Measurements from ENCODE around the gene RASGRF2.

Gene RASGRF2

DNA sequence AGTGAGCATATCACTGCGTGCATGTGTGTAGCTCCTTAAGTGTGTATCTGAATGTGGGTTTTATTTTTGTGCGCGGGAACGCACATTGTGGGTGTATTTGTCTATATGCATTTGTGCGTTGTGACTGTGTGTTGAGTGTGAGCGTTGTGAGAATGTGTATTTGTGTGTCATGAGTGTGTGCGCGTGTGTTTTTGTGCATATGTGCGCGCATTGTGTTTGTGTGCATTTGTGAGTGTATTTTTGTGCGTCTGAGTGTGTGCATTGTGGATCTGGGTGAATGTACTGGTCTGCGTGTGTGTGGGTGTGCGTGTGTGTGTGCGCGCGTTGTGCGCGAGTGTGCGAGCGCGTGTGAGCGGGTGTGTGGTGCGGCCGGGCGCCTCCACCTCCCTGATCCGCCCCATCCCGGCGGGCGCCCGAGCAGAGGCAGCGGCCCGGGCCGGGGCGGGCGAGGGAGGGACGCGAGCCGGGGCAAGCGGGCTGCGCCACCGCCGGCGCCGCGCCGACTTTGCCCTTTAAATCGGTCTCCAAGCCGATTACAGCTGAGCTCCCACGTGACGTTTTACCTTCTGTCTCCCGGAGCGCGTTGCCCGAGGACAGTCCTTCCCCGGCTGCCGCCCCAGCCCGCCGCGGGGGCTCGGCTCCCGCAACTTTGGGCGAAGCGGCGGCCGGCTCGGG, at the start of gene RASGRF2:
TSS of gene RASGRF2 (plus strand) at position 596 of the 675 bp plus-strand sequence. CDS start 376 bp downstream, outside the sequence.
- TF ChIP-seq GATA1 (IDR thresholded peaks at IDR 0.05; ENCODE audit: low read depth, low read length) (no peak), POLR2A (IDR thresholded peaks at IDR 0.05; ENCODE audit: low read length) (no peak)
- peak in 1 of 2 experiments; percentile 7 for DNase-seq

- no peak for TF ChIP-seq GATA1 (IDR thresholded peaks at IDR 0.05; ENCODE audit: low read depth, low read length)
- TF ChIP-seq POLR2A (IDR thresholded peaks at IDR 0.05; ENCODE audit: low read length), result no peak
- DNase-seq, result no peak
These were observed 47.7 kb upstream of the RASGRF2 start for GRCh38 chr5:80912479-80912878.

- no peak for DNase-seq
- TF ChIP-seq POLR2A (IDR thresholded peaks at IDR 0.05; ENCODE audit: low read length), result no peak
- no peak for TF ChIP-seq GATA1 (IDR thresholded peaks at IDR 0.05; ENCODE audit: low read depth, low read length)
These were observed 44.4 kb upstream of the RASGRF2 start for GRCh38 chr5:80915716-80916115.

- no peak for DNase-seq
- TF ChIP-seq GATA1 (IDR thresholded peaks at IDR 0.05; ENCODE audit: low read depth, low read length), result no peak
- no peak for TF ChIP-seq POLR2A (IDR thresholded peaks at IDR 0.05; ENCODE audit: low read length)
These were observed 43.5 kb upstream of the RASGRF2 start for GRCh38 chr5:80916676-80917075.

DNA sequence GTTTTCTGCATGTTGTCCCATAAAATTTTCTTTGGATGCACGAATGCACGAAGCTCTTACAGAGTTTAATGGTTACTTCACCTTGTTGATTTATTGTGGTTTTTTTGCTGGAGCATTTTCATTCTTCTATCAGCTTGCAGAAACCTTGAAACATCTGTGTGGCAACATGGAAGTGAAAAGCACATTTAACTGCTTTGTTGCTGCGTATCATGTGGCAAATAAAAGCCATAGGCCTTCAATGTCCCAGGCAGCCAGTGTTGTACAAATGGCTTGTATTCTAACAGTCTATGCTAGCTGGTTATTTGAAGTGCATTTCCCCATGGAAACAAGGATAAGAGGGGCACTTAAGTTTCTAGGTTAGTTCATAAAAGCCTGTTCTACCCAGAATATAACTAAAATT, 42.5 kb upstream of the RASGRF2 start:
- TF ChIP-seq GATA1 (IDR thresholded peaks at IDR 0.05; ENCODE audit: low read depth, low read length), result no peak
- no peak for TF ChIP-seq POLR2A (IDR thresholded peaks at IDR 0.05; ENCODE audit: low read length)
- no peak for DNase-seq

DNA sequence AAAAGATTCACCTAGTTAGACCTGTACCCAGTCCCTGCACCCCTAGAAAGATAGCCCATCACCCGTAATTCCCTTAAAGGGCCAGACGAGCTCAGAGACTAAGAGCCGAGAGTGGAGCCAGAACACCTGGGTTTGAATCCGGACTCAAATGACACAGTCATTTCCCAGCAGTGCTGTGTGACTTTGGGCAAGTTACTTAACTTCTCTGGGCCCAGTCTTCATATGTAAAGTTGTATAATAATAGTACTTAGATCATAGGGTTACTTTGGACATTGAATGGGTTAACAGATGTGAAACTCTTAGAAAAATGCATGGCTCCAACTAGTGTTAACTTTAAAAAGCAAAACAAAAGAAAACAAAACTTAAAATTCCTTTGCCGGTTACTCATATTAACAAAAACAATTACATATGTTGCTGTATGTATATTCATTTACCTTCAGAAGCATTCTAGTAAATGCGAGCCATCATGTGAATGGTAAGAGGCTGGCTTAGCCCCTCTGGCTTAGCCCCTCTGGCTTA, 40.4 kb upstream of the RASGRF2 start:
- no peak for TF ChIP-seq POLR2A (IDR thresholded peaks at IDR 0.05; ENCODE audit: low read length)
- TF ChIP-seq GATA1 (IDR thresholded peaks at IDR 0.05; ENCODE audit: low read depth, low read length), result no peak
- DNase-seq, result no peak

- DNase-seq, result no peak
- TF ChIP-seq POLR2A (IDR thresholded peaks at IDR 0.05; ENCODE audit: low read length) (no peak), GATA1 (IDR thresholded peaks at IDR 0.05; ENCODE audit: low read depth, low read length) (no peak)
These were observed 39.8 kb upstream of the RASGRF2 start for GRCh38 chr5:80920333-80920732.

- TF ChIP-seq GATA1 (IDR thresholded peaks at IDR 0.05; ENCODE audit: low read depth, low read length) (no peak), POLR2A (IDR thresholded peaks at IDR 0.05; ENCODE audit: low read length) (no peak)
- DNase-seq, result no peak
These were observed 39.1 kb upstream of the RASGRF2 start for GRCh38 chr5:80921026-80921425.

- TF ChIP-seq POLR2A (IDR thresholded peaks at IDR 0.05; ENCODE audit: low read length), result no peak
- DNase-seq, result no peak
These were observed 34.2 kb upstream of the RASGRF2 start for GRCh38 chr5:80925931-80926330.

DNA sequence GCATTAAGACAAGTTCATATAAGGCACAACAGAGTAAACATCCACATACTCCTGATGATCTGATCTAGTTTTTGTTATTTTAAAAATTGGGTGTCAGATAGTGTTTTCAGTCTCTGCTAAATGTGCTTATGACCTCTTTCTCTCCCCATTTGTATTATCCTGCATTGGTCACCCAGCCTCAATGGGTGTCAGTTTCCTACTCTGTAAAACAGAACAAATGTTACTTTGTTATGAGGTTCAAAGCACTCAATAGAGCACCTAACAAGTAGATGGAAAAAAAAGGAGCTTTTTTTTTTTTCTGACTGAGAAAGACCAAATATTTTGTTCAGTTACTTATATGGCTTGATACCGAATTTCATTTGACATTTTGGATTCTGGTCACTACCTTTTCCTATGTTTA, 33.6 kb upstream of the RASGRF2 start:
- no peak for DNase-seq
- TF ChIP-seq POLR2A (IDR thresholded peaks at IDR 0.05; ENCODE audit: low read length) (no peak), GATA1 (IDR thresholded peaks at IDR 0.05; ENCODE audit: low read depth, low read length) (no peak)

DNA sequence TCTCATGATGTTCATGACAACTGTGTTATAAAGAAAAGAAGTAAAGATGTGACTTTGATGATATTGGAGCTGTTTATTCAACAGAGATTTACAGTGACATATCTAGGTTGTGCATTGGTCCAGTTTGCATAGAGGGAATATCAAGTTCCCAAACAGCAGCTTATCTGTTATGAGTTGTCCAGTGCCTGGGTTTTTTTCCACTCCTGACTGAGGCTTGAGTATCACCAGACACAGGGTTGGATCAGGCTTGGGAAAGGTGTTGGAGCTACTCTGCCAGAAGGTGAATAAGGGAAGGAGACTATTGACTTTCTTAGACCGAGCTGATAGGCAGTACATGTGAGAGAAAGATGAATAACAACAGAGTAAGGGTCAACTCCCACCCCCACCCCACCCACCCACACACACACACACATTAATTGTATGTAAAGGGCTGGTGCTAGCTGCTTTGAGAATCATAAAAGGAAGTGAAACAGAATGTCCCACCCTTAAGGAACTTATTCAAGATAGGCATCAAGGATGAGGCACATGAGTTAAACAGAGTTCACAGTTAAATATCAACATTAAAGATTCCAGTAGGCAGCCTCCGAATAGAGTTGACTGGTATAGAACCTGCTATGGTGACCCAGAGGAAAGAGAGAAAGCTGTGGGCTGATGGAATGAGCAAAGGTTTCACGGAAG, 33.0 kb upstream of the RASGRF2 start:
- no peak for DNase-seq
- TF ChIP-seq POLR2A (IDR thresholded peaks at IDR 0.05; ENCODE audit: low read length) (no peak), GATA1 (IDR thresholded peaks at IDR 0.05; ENCODE audit: low read depth, low read length) (no peak)

DNA sequence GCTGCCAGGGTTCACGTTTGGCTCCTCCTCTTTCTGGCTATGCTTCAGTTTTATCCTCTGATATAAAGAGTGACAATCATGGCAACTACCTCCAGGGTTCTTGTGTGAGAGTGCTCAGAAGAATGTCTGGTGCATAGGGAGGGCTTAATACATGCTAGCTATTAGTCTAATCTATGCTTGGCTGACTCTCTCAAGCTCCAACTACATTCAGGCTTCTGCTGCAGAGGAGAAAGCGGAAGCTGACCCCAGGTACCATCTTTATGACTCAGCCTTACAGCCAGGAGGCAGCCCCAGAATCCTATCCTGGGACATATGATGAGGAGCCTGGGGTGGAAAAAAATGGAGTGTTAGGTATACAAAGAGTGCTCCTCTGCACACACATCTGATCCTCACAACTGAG, 32.1 kb upstream of the RASGRF2 start:
- no peak for TF ChIP-seq POLR2A (IDR thresholded peaks at IDR 0.05; ENCODE audit: low read length)
- TF ChIP-seq GATA1 (IDR thresholded peaks at IDR 0.05; ENCODE audit: low read depth, low read length), result no peak

GRCh38 chr5:80930940-80931339, 29.2 kb upstream of the RASGRF2 start:
- DNase-seq, result no peak
- TF ChIP-seq POLR2A (IDR thresholded peaks at IDR 0.05; ENCODE audit: low read length) (no peak), GATA1 (IDR thresholded peaks at IDR 0.05; ENCODE audit: low read depth, low read length) (no peak)

More for the DNA sequence above, 32.1 kb upstream of the RASGRF2 start:
- DNase-seq, result no peak

- no peak for TF ChIP-seq GATA1 (IDR thresholded peaks at IDR 0.05; ENCODE audit: low read depth, low read length)
- TF ChIP-seq POLR2A (IDR thresholded peaks at IDR 0.05; ENCODE audit: low read length), result no peak
- DNase-seq, result no peak
These were observed 28.8 kb upstream of the RASGRF2 start for GRCh38 chr5:80931411-80931810.

DNA sequence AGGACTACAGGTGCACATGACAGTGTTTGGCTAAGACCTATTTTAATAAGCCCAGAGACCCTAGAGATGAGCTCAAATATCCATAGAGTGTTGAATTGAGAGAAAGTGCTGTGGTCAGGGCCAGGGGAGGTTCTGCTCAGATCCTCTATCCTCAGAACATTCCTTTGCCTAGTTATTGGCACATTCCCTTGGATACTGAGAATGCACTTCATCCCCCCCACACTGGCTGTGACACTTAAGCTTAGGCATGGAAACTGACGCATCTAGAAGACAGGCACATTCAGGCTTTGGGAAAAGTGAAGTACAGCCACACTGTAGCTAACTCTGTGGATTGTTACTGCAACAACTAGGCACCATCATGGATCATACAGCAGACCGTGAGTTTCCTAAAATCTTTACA, 27.1 kb upstream of the RASGRF2 start:
- DNase-seq, result no peak
- TF ChIP-seq GATA1 (IDR thresholded peaks at IDR 0.05; ENCODE audit: low read depth, low read length) (no peak), POLR2A (IDR thresholded peaks at IDR 0.05; ENCODE audit: low read length) (no peak)
